ENCODE data around the gene PCMT1. TPM values are rescaled to one million over a fixed set of nuclear protein-coding genes. Genes with fewer than 3 reads are reported as not detected.

The PCMT1 gene
- total RNA-seq, 1 experiment from 2014 or later = 104 TPM

DNA sequence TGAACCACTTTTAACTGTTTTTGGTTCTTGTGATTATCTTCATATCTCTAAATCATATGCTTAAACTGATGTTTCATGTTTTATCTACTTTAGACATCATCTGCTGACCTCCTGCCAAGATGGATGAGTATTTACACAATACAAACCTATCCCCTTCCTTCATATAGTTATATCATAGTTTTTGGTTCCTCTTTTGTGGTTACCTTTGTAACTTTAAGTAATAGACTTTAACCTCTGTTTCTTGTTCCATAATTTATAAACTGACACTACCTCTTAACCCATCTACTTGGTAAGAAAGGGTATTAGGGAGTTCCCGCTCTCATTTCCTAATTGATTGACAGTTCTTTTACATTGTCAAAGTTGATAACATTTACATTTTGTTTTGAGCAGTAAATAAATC lies 11.9 kb downstream of the PCMT1 start:
- DNase-seq = no peak

DNA sequence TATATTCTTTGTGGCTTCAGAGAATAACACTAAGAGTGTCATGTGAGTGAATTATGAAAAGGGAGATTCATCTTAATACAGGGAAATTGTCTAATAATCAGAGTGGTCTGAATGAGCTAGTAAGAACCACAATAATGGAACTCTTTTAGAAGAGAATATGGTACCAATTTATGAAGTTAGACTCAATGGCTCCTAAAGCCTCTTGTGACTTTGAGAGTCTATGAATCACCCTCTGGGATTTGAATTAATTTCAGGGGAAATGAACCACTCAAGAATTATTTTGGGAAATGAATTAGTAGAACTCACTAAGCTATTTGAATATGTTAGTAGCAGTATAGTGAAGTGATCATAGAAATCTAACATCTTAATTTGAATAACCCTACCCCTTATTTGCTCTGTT lies 14.3 kb downstream of the PCMT1 start:
- Histone ChIP-seq H3K36me3 (replicated peaks; ENCODE audit: control insufficient read depth, insufficient read depth, low read length) (peaks cover 4% of the 10 kb centered on the region), H3K27me3 (ENCODE audit: control insufficient read depth, insufficient read depth, low read length) (no peaks in the 10 kb centered on the region), H3K4me3 (ENCODE audit: insufficient read depth, low read depth, low read length) (no peak overlapping the region)
- DNase-seq = no peak

More for the DNA sequence above, 11.9 kb downstream of the PCMT1 start:
- Histone ChIP-seq H3K27me3 (ENCODE audit: control insufficient read depth, insufficient read depth, low read length) (no peaks in the 10 kb centered on the region), H3K36me3 (replicated peaks; ENCODE audit: control insufficient read depth, insufficient read depth, low read length) (peaks cover 4% of the 10 kb centered on the region), H3K4me3 (ENCODE audit: insufficient read depth, low read depth, low read length) (no peak overlapping the region)

DNA sequence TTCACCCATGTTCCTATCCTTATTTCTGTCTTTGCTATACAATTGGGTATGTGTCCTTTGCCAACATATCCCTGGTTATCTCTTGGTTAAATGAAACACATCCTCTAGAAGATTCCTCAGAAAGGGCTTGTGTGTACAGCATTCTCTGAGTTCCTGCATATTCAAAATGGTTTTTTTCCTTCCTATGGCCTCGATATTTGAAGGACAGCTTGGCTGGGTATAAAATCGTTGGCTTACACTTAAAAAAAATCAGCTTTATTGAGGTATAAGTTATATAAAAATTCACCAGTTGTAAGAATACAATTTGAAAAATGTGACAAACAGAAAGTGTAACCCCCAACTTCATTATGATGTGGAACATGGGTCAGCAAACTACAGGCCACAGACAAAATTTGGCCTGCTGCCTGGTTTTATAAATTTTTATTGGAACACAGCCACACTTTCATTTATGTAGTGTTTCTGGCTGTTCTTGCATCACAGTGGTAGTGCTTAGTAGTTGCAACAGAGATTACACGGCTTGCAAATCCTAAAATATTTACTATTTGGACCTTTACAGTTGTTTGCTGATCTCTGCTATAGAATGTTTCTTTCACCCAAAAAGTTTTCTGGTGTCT lies 16.7 kb downstream of the PCMT1 start:
- no peaks in the 10 kb centered on the region for H3K27me3 ChIP-seq (ENCODE audit: control insufficient read depth, insufficient read depth, low read length)
- H3K36me3 ChIP-seq (replicated peaks; ENCODE audit: control insufficient read depth, insufficient read depth, low read length) = peaks cover 2% of the 10 kb centered on the region
- no peak overlapping the region for H3K4me3 ChIP-seq (ENCODE audit: insufficient read depth, low read depth, low read length)
- DNase-seq = no peak

DNA sequence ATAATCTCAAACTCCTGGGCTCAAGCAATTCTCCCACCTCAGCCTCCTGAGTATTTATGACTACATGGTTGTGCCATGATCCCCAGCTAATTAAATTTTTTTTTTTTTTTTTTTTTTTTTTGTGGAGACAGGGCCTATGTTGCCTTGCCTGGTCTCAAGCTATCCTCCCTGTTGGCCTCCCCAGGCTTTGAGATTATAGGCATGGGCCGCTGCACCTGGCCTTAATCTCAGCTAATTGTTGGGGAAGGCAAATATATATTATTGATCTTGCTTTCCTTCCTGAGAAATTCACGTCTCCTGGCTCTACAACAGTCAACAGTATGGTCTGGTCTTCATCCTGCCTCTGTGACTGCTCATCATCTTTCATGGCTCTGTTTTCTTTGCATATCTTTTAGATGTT lies 20.1 kb downstream of the PCMT1 start:
- peaks cover 4% of the 10 kb centered on the region for H3K36me3 ChIP-seq (replicated peaks; ENCODE audit: control insufficient read depth, insufficient read depth, low read length)
- no peaks in the 10 kb centered on the region for H3K27me3 ChIP-seq (ENCODE audit: control insufficient read depth, insufficient read depth, low read length)
- H3K4me3 ChIP-seq (ENCODE audit: insufficient read depth, low read depth, low read length) = no peak overlapping the region
- DNase-seq = no peak

DNA sequence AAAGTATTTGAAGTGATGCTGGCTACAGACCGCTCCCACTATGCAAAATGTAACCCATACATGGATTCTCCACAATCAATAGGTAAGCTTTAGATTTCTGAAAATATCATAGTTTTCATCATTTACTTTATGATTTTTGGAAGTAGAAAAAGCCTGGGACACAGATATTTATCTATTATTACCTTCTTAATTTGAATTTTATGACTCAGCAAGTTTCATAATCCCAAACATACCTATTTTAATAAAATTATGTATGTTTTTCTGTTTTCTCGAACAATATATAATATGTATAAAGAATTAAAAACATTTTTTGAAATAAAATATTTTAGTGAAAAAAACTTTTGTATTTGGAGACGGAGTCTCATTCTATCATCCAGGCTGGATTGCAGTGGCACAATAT lies 21.6 kb downstream of the PCMT1 start:
- H3K27me3 ChIP-seq (ENCODE audit: control insufficient read depth, insufficient read depth, low read length) = no peaks in the 10 kb centered on the region
- H3K36me3 ChIP-seq (replicated peaks; ENCODE audit: control insufficient read depth, insufficient read depth, low read length) = peaks cover 2% of the 10 kb centered on the region
- no peak for DNase-seq
- H3K4me3 ChIP-seq (ENCODE audit: insufficient read depth, low read depth, low read length) = no peak overlapping the region

DNA sequence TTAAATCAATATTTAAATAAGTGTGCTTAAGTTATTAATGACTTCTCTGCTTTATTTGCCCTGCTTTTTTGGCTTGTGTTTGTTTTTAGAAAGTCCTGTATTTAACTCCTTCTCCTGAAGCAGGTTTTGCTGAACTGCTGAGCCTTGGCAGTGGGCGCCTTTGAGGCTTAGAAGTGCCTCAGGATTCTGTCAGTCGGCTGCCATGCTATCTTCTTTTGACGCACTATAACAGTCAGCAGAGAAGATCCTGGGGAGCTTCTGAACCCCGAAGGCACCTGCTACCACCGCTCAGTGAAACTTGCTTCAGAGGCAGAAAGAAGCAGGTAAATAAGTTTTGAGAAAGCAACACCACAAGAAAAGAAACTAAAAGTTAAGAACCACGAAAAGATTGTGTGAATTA lies 22.4 kb downstream of the PCMT1 start:
- Histone ChIP-seq H3K4me3 (ENCODE audit: insufficient read depth, low read depth, low read length) (no peak overlapping the region), H3K36me3 (replicated peaks; ENCODE audit: control insufficient read depth, insufficient read depth, low read length) (peaks cover 2% of the 10 kb centered on the region), H3K27me3 (ENCODE audit: control insufficient read depth, insufficient read depth, low read length) (no peaks in the 10 kb centered on the region)
- no peak for DNase-seq

DNA sequence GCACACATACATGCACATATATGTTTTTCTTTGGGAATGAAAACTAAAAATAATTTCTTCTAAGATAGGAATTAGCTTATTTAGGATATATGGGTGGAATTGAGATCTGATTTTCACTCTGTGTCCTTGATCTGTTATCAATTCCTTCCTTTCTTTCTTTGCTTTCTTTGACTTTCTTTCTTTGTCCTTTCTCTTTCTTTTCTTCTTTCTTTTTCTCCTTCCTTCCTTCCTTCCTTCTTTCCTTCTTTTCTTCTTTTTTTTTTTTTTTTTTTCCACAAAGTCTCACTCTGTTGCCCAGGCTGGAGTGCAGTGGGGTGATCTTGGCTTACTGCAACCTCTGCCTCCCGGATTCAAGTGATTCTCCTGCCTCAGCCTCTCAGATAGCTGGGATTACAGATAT lies 28.1 kb downstream of the PCMT1 start:
- H3K27me3 ChIP-seq (ENCODE audit: control insufficient read depth, insufficient read depth, low read length) = no peaks in the 10 kb centered on the region
- no peak overlapping the region for H3K4me3 ChIP-seq (ENCODE audit: insufficient read depth, low read depth, low read length)
- H3K36me3 ChIP-seq (replicated peaks; ENCODE audit: control insufficient read depth, insufficient read depth, low read length) = no peaks in the 10 kb centered on the region; the same call in 1 of the 2 replicates
- no peak for DNase-seq

DNA sequence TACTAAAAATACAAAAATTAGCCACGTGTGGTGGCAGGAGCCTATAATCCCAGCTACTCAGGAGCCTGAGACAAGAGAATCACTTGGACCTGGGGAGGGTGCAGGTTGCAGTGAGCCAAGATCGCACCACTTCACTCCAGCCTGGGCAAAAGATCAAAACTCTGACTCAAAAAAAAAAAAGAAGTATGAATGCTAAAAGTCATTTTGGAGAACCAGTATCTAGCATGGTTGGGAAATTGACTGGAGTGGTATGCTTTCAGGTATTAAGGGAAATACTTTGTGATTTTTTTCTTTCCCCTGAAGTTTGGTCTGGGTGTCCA lies 30.1 kb downstream of the PCMT1 start:
- no peak overlapping the region for H3K4me3 ChIP-seq (ENCODE audit: insufficient read depth, low read depth, low read length)
- DNase-seq = no peak
- no peaks in the 10 kb centered on the region; the same call in none of the 2 replicates for H3K36me3 ChIP-seq (replicated peaks; ENCODE audit: control insufficient read depth, insufficient read depth, low read length)
- no peaks in the 10 kb centered on the region for H3K27me3 ChIP-seq (ENCODE audit: control insufficient read depth, insufficient read depth, low read length)

DNA sequence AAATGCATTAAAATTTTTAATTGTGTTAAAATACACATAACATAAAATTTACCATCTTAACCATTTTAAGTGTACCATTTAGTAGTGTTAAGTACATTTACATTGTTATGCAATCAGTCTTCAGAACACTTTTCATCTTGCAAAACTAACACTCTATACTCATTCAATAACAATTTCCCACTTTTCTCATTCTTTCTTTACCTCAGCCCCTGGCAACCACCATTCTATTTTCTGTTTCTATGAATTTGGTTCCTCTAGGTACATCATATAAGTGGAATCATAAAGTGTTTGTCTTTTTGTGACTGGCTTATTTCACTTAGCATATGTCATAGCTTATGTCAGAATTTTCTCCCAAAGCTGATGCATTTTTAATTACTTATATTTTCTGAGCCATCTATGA lies 32.2 kb downstream of the PCMT1 start:
- DNase-seq = no peak
- Histone ChIP-seq H3K4me3 (ENCODE audit: insufficient read depth, low read depth, low read length) (no peak overlapping the region), H3K36me3 (replicated peaks; ENCODE audit: control insufficient read depth, insufficient read depth, low read length) (no peaks in the 10 kb centered on the region; the same call in 1 of the 2 replicates), H3K27me3 (ENCODE audit: control insufficient read depth, insufficient read depth, low read length) (no peaks in the 10 kb centered on the region)

DNA sequence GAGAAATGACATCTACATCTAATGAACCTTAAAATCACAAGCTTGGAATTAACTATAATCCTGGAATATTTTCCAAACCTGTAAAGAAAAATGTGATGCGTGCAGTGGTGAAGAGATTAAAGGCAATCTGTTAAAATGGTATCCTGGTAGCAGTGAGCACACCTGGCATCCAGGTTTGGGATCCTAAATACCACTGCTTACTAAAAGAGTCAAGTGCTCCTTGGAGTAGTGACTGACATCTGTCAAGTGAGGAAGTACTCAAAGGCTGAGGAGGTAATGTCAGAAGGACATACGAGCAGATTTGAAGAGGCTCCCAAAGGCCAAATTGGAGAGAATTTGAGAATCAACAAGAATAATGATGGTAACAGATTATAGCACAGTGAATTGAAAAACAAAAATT lies 32.8 kb downstream of the PCMT1 start:
- DNase-seq = no peak
- H3K36me3 ChIP-seq (replicated peaks; ENCODE audit: control insufficient read depth, insufficient read depth, low read length) = no peaks in the 10 kb centered on the region; the same call in 1 of the 2 replicates
- H3K4me3 ChIP-seq (ENCODE audit: insufficient read depth, low read depth, low read length) = no peak overlapping the region
- H3K27me3 ChIP-seq (ENCODE audit: control insufficient read depth, insufficient read depth, low read length) = no peaks in the 10 kb centered on the region

DNA sequence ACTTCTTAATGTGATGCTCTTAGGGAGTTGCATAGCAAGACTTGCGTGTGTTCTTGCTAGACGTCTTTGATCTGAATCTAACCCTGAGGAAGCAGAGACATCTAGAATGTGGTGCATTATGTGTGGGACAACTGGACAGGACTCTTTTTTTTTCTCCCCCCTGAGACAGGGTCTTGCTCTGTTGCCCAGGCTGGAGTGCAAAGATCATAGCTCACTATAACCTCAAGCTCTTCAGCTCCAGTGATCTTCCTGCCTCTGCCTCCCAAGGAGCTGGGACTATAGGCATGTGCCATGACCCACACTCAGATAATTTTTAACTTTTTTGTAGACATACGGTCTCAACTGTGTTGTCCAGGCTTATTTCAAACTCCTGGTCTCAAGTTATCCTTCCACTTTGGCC lies 34.0 kb downstream of the PCMT1 start:
- Histone ChIP-seq H3K27me3 (ENCODE audit: control insufficient read depth, insufficient read depth, low read length) (no peaks in the 10 kb centered on the region), H3K36me3 (replicated peaks; ENCODE audit: control insufficient read depth, insufficient read depth, low read length) (no peaks in the 10 kb centered on the region; the same call in 1 of the 2 replicates)

DNA sequence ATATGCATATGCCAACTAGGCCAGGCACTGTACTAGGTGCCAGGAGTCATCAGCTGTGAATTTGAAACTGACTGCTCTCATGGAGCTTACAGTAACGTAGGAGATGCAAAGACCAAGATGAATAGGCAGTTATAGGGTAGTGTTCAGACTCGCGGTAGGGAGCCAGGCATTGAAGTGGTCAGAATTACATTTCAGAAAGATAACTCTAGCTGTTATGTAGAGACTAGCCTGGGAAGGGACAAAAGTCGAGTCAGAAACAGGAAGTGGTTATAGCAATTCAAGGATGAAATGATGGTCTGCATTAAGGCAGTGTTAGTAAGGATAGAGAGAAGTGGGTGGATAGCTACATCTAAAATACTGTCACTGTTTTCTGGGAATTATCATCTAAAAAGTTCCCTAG lies 56.6 kb downstream of the PCMT1 start:
- no peaks in the 10 kb centered on the region for H3K27me3 ChIP-seq (ENCODE audit: control insufficient read depth, insufficient read depth, low read length)
- H3K36me3 ChIP-seq (replicated peaks; ENCODE audit: control insufficient read depth, insufficient read depth, low read length) = peaks cover 4% of the 10 kb centered on the region
- no peak overlapping the region for H3K4me3 ChIP-seq (ENCODE audit: insufficient read depth, low read depth, low read length)
- no peak for DNase-seq

More for the DNA sequence above, 34.0 kb downstream of the PCMT1 start:
- DNase-seq = no peak
- H3K4me3 ChIP-seq (ENCODE audit: insufficient read depth, low read depth, low read length) = no peak overlapping the region

DNA sequence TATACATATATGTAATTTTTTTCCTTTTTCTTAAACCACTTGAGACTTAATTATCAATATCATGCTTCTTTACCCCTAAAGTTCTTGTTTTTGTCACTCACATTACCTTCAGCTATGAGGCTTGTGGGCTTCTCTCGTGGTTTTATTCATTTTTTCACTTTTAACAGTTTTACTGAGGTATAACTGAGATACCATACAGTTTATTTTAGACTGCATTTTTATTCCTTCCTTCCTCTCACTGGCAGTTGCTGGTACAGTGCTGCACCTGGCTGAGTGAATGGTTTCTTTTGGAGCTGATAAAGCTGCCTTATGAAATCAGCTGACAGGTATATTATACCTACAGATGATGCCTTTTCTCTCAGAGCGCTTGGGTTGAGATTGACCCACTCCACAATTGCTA lies 60.3 kb downstream of the PCMT1 start:
- H3K27me3 ChIP-seq (ENCODE audit: control insufficient read depth, insufficient read depth, low read length) = no peaks in the 10 kb centered on the region
- peaks cover 2% of the 10 kb centered on the region; the same call in 1 of the 2 replicates for H3K36me3 ChIP-seq (replicated peaks; ENCODE audit: control insufficient read depth, insufficient read depth, low read length)
- no peak overlapping the region for H3K4me3 ChIP-seq (ENCODE audit: insufficient read depth, low read depth, low read length)
- DNase-seq = no peak

DNA sequence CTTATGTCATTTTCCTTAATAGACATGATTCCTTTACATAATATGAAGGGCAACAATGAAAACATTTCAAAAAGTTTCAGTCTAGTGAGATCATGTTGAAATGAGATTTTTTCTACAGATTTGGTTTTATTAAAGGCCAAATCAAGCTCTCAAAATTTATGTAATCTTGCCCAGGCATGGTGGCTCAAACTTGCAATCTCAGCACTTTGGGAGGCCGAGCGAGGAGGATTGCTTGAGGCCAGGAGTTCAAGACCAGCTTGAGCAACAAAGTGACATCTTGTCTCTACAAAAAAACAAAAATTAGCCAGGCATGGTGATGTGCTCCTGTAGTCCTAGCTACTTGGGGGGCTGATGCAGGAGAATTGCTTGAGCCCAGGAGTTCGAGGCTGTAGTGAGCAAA lies 63.8 kb downstream of the PCMT1 start:
- H3K4me3 ChIP-seq (ENCODE audit: insufficient read depth, low read depth, low read length) = no peak overlapping the region
- H3K27me3 ChIP-seq (ENCODE audit: control insufficient read depth, insufficient read depth, low read length) = no peaks in the 10 kb centered on the region
- no peak for DNase-seq
- H3K36me3 ChIP-seq (replicated peaks; ENCODE audit: control insufficient read depth, insufficient read depth, low read length) = peaks cover 2% of the 10 kb centered on the region; the same call in 1 of the 2 replicates

DNA sequence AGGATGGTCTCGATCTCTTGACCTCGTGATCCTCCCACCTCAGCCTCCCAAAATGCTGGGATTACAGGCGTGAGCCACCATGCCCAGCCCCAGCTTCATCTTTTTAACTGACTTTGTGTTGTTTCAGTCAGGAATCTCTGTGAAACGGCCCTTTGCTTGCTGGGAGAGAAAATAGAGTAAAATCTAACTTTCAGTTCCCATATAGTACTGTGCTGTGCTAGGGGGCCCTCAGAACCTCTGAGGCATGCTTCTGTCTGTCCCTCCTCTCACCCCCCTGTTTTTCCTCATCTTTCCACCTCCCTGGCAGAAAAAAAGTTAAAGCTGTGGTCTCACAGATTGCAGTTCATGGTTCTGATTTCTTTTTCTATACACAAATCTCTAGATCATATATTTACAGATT lies 66.2 kb downstream of the PCMT1 start:
- Histone ChIP-seq H3K36me3 (replicated peaks; ENCODE audit: control insufficient read depth, insufficient read depth, low read length) (no peaks in the 10 kb centered on the region), H3K4me3 (ENCODE audit: insufficient read depth, low read depth, low read length) (no peak overlapping the region), H3K27me3 (ENCODE audit: control insufficient read depth, insufficient read depth, low read length) (no peaks in the 10 kb centered on the region)
- DNase-seq = no peak

DNA sequence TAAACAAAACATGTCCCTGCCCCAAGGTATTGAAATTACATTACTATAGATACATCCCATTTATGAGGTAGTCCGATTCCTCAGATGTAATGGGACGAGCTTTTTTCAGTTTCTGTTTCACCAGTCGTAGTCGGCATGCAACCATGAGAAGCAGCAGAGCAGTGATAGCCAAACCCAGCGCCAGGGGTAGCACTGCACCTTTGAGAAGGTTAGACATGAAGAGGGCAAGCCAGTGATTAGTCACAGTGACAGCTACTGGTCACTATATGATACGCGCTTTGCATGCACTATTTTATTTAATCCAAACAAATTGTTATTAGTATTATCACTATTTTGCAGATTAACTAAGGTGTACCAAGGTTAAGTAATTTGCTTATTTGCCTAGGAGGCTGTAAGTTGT lies 71.0 kb downstream of the PCMT1 start:
- DNase-seq = no peak
- no peaks in the 10 kb centered on the region for H3K27me3 ChIP-seq (ENCODE audit: control insufficient read depth, insufficient read depth, low read length)
- no peaks in the 10 kb centered on the region for H3K36me3 ChIP-seq (replicated peaks; ENCODE audit: control insufficient read depth, insufficient read depth, low read length)
- H3K4me3 ChIP-seq (ENCODE audit: insufficient read depth, low read depth, low read length) = no peak overlapping the region
